DOHH2 (cell line): Measurements from ENCODE around the gene RBMX2.

Experiments
- H3F3A ChIP-seq: fragments of 200-600 bp; sonication (generic), shearing (Covaris generic); 2 replicates; pipeline ENCODE4 v1.6.0; 2016; ENCODE audit warnings: antibody characterized with exemption, mild to moderate bottlenecking; ENCODE audit not compliant: control insufficient read depth, insufficient read depth
- H3K27ac ChIP-seq: fragments of 200-600 bp; sonication (generic); 2 replicates; pipeline ENCODE4 v1.5.1; 2014; ENCODE audit warnings: low read depth, mild to moderate bottlenecking, low read length, moderate library complexity
- H3K27me3 ChIP-seq: fragments of 200-600 bp; sonication (generic); 2 replicates; pipeline ENCODE4 v1.6.1; 2014; ENCODE audit warnings: mild to moderate bottlenecking, low read length, mixed read lengths; ENCODE audit not compliant: control insufficient read depth
- H3K36me3 ChIP-seq: fragments of 200-600 bp; sonication (generic); 2 replicates; pipeline ENCODE4 v1.6.1; 2014; ENCODE audit warnings: mild to moderate bottlenecking, low read length, moderate library complexity, mixed read lengths; ENCODE audit not compliant: control insufficient read depth
- H3K4me1 ChIP-seq: fragments of 200-600 bp; sonication (generic); 2 replicates; pipeline ENCODE4 v1.6.1; 2014; ENCODE audit warnings: mild to moderate bottlenecking, low read length, mixed read lengths; ENCODE audit not compliant: control insufficient read depth
- H3K4me2 ChIP-seq: fragments of 200-600 bp; sonication (generic); 2 replicates; pipeline ENCODE4 v1.6.0; 2014; ENCODE audit warnings: mild to moderate bottlenecking, low read length, moderate library complexity
- H3K4me3 ChIP-seq: fragments of 200-600 bp; sonication (generic); 2 replicates; pipeline ENCODE4 v1.5.1; 2014; ENCODE audit warnings: mild to moderate bottlenecking, low read length, mixed read lengths
- H3K79me2 ChIP-seq: fragments of 200-600 bp; sonication (generic); 2 replicates; pipeline ENCODE4 v1.6.1; 2014; ENCODE audit warnings: mild to moderate bottlenecking, low read length, mixed read lengths; ENCODE audit not compliant: control insufficient read depth
- H3K9me2 ChIP-seq: fragments of 200-600 bp; sonication (generic); replicated peaks from 2 replicates; pipeline ENCODE4 v1.6.1; 2014; ENCODE audit warnings: mild to moderate bottlenecking, low read length, mixed read lengths; ENCODE audit not compliant: control insufficient read depth
- H3K9me3 ChIP-seq: fragments of 200-600 bp; sonication (generic); 2 replicates; pipeline ENCODE4 v1.6.1; 2014; ENCODE audit warnings: antibody characterized with exemption, low read length, mixed read lengths; ENCODE audit not compliant: control insufficient read depth, insufficient read depth
- H4K20me1 ChIP-seq: fragments of 200-600 bp; sonication (generic); 2 replicates; pipeline ENCODE4 v1.6.0; 2014; ENCODE audit warnings: low read depth, mild to moderate bottlenecking, antibody characterized with exemption, low read length, moderate library complexity; ENCODE audit not compliant: control insufficient read depth, insufficient read depth
- CTCF ChIP-seq: fragments of 200-600 bp; sonication (generic); IDR thresholded peaks from one replicate; pipeline ENCODE4 v1.5.1; 2014; ENCODE audit warnings: antibody characterized with exemption, mild to moderate bottlenecking, low read depth, low read length; ENCODE audit not compliant: poor library complexity, severe bottlenecking
- EZH2phosphoT487 ChIP-seq: fragments of 200-600 bp; sonication (generic); IDR thresholded peaks from 2 replicates; pipeline ENCODE4 v1.6.1; 2017; ENCODE audit warnings: borderline replicate concordance, mild to moderate bottlenecking, antibody characterized with exemption, low read length, moderate library complexity, mixed read lengths

The RBMX2 gene

GRCh38 chrX:130385520-130385919 lies 16.3 kb upstream of the RBMX2 start, which contains the start of gene GPR119:
TSS of gene GPR119 (minus strand) at chrX:130385674. CDS start at chrX:130385447, 227 bp downstream.
- Histone ChIP-seq H3K4me3 (no peak within 1 kb of the TSS), H4K20me1 (no peaks in the 10 kb centered on the region), H3K79me2 (no peaks in the 10 kb centered on the region), H3K9me2 (no peaks in the 10 kb centered on the region), H3K9me3 (no peaks in the 10 kb centered on the region), H3F3A (no peaks in the 10 kb centered on the region), H3K36me3 (no peaks in the 10 kb centered on the region), H3K4me2 (no peak within 1 kb of the TSS), H3K27ac (no peak within 1 kb of the TSS), H3K4me1 (no peaks in the 10 kb centered on the region), H3K27me3 (no peaks in the 10 kb centered on the region)
- TF ChIP-seq EZH2phosphoT487 (no peak), CTCF (no peak)

GRCh38 chrX:130386408-130386808 lies 15.4 kb upstream of the RBMX2 start:
- no peaks in the 10 kb centered on the region for H3K27me3 ChIP-seq

GRCh38 chrX:130393451-130394074 lies 8.2 kb upstream of the RBMX2 start:
- Histone ChIP-seq H3K4me2 (no peak overlapping the region), H3F3A (no peaks in the 10 kb centered on the region), H3K9me3 (no peaks in the 10 kb centered on the region), H4K20me1 (no peaks in the 10 kb centered on the region), H3K4me1 (no peaks in the 10 kb centered on the region), H3K9me2 (no peaks in the 10 kb centered on the region), H3K4me3 (no peak overlapping the region), H3K27me3 (no peaks in the 10 kb centered on the region), H3K36me3 (no peaks in the 10 kb centered on the region), H3K79me2 (no peaks in the 10 kb centered on the region), H3K27ac (no peak overlapping the region)
- TF ChIP-seq EZH2phosphoT487 (no peak), CTCF (no peak)

More at GRCh38 chrX:130386408-130386808, 15.4 kb upstream of the RBMX2 start:
- Histone ChIP-seq H3K4me2 (no peak overlapping the region), H3K9me3 (no peaks in the 10 kb centered on the region), H3K79me2 (no peaks in the 10 kb centered on the region), H3K4me1 (no peaks in the 10 kb centered on the region), H3K36me3 (no peaks in the 10 kb centered on the region), H3F3A (no peaks in the 10 kb centered on the region), H3K4me3 (no peak overlapping the region), H4K20me1 (no peaks in the 10 kb centered on the region), H3K9me2 (no peaks in the 10 kb centered on the region), H3K27ac (no peak overlapping the region)
- TF ChIP-seq EZH2phosphoT487 (no peak), CTCF (no peak)
